K562 (cell line): ENCODE data around the gene FOXN1.

Experiments used
- CEBPB ChIP-seq: fragments of 450-650 bp; IDR thresholded peaks from 2 replicates; pipeline ENCODE4 v1.6.1; 2016; ENCODE audit warnings: missing genetic modification characterization, missing compliant biosample characterization
- EZH2 ChIP-seq: IDR thresholded peaks from 2 replicates; pipeline ENCODE4 v1.6.1; 2012; ENCODE audit warnings: low read depth, mild to moderate bottlenecking, inconsistent platforms, low read length, borderline replicate concordance
- FOXM1 ChIP-seq, 2 experiments: fragments of 450-650 bp in 1 of 2; sonication (generic) in 1 of 2; formaldehyde crosslinking in 1 of 2; IDR thresholded peaks; 2 replicates each; pipeline versions ENCODE4 v1.6.1 to v1.9.0; 2017 to 2022; ENCODE audit warnings: low read depth in 2 of 2, mild to moderate bottlenecking in 2 of 2, missing genetic modification reagents in 1 of 2, moderate library complexity in 1 of 2
- JUN ChIP-seq, 2 experiments: sonication (generic) in 1 of 2; formaldehyde crosslinking in 1 of 2; IDR thresholded peaks; 2 replicates each; pipeline versions ENCODE4 v1.6.1 to v1.8.0; 2012 to 2022; ENCODE audit warnings: borderline replicate concordance in 2 of 2, mild to moderate bottlenecking in 2 of 2, improper control_type of control experiment in 1 of 2, low read depth in 1 of 2, low read length in 1 of 2, missing genetic modification reagents in 1 of 2
- NFE2L1 ChIP-seq: fragments of 450-650 bp; IDR thresholded peaks from 2 replicates; pipeline ENCODE4 v1.6.1; 2016; ENCODE audit warnings: missing genetic modification characterization, low read depth, mild to moderate bottlenecking, missing compliant biosample characterization, moderate library complexity, borderline replicate concordance
- PHB2 ChIP-seq: fragments of 450-650 bp; IDR thresholded peaks from 2 replicates; pipeline ENCODE4 v1.6.1; 2017; ENCODE audit warnings: low read depth
- POLR2AphosphoS5 ChIP-seq: IDR thresholded peaks from 2 replicates; pipeline ENCODE4 v1.6.1; 2011; ENCODE audit warnings: mild to moderate bottlenecking, low read depth, low read length, moderate library complexity; ENCODE audit not compliant: control insufficient read depth, insufficient read depth
- SIN3A ChIP-seq, 2 experiments: fragments of 150-350 bp in 1 of 2; IDR thresholded peaks; 2 replicates each; pipeline ENCODE4 v1.6.1; 2011 to 2016; ENCODE audit warnings: borderline replicate concordance in 2 of 2, low read depth in 2 of 2, low read length in 2 of 2, mild to moderate bottlenecking in 2 of 2, moderate library complexity in 2 of 2; ENCODE audit not compliant: control insufficient read depth in 1 of 2
- TF ChIP-seq, protein P1 (sequence below): sonication (generic); formaldehyde crosslinking; IDR thresholded peaks from 2 replicates; pipeline ENCODE4 v1.8.0; 2022; ENCODE audit warnings: mild to moderate bottlenecking, missing genetic modification reagents
- TF ChIP-seq, protein P2 (sequence below), 3 experiments: IDR thresholded peaks in 2 of 3; conservative IDR thresholded peaks in 1 of 3; 2 replicates each; pipeline ENCODE4 v1.5.1; 2011 to 2012; ENCODE audit warnings: low read length in 3 of 3, mild to moderate bottlenecking in 3 of 3, control low read depth in 2 of 3, improper control_type of control experiment in 1 of 3, inconsistent platforms in 1 of 3, low read depth in 1 of 3, mixed read lengths in 1 of 3, moderate library complexity in 1 of 3; ENCODE audit not compliant: insufficient read depth in 2 of 3
- TF ChIP-seq, protein P3 (sequence below): sonication (generic); formaldehyde crosslinking; IDR thresholded peaks from 2 replicates; pipeline ENCODE4 v1.8.0; 2023; ENCODE audit warnings: mild to moderate bottlenecking, missing genetic modification reagents

DNA sequence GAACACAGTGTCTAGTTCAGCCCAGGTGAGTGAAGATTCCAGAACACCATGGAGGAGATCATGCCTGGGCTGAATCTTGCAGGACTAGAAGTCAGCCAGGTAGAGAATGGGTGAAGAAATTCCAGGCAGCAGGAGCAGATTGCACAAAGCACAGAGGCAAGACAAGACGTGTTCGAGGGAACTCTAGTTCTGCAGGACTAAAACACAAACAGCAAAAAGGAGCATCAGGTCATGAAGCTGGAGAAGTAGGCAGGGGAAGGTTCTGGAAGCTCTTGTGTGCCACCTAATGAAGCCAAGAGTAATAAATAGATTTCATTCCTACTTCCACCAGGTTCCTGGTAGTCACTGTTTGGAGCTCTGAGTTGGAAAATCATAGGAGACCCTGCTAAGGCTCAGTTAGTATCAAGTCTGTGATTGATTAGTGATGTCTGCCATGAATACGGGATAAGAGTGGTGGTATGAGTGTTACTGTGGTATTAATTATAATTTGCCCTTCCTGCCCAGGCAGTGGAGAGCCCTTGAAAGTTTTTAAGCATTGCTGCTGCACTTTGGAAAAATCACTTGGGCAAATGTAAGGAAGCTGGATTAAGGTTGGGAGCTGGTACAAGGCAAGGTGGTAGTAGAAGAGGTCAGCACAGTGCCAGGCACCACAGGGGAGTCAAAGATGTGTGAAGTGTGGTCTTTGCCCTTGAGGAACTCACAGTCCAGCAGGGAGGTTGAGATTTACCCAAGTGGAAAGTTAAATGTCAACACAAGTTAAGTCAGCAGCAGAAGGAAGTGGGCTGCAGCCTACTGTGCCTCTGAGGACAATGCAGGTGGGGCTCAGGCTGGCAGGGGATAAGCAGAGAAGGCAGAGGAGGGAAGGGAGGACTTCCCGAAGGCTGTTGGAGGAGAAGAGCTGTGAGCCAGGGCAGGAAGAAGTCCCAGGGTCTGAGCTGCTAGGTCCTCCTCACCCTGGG is 13.5 kb upstream of the FOXN1 start:
- TF ChIP-seq, protein P1, sequence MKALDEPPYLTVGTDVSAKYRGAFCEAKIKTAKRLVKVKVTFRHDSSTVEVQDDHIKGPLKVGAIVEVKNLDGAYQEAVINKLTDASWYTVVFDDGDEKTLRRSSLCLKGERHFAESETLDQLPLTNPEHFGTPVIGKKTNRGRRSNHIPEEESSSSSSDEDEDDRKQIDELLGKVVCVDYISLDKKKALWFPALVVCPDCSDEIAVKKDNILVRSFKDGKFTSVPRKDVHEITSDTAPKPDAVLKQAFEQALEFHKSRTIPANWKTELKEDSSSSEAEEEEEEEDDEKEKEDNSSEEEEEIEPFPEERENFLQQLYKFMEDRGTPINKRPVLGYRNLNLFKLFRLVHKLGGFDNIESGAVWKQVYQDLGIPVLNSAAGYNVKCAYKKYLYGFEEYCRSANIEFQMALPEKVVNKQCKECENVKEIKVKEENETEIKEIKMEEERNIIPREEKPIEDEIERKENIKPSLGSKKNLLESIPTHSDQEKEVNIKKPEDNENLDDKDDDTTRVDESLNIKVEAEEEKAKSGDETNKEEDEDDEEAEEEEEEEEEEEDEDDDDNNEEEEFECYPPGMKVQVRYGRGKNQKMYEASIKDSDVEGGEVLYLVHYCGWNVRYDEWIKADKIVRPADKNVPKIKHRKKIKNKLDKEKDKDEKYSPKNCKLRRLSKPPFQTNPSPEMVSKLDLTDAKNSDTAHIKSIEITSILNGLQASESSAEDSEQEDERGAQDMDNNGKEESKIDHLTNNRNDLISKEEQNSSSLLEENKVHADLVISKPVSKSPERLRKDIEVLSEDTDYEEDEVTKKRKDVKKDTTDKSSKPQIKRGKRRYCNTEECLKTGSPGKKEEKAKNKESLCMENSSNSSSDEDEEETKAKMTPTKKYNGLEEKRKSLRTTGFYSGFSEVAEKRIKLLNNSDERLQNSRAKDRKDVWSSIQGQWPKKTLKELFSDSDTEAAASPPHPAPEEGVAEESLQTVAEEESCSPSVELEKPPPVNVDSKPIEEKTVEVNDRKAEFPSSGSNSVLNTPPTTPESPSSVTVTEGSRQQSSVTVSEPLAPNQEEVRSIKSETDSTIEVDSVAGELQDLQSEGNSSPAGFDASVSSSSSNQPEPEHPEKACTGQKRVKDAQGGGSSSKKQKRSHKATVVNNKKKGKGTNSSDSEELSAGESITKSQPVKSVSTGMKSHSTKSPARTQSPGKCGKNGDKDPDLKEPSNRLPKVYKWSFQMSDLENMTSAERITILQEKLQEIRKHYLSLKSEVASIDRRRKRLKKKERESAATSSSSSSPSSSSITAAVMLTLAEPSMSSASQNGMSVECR (CRISPR knock-in tag): no peak
- TF ChIP-seq, protein P2, sequence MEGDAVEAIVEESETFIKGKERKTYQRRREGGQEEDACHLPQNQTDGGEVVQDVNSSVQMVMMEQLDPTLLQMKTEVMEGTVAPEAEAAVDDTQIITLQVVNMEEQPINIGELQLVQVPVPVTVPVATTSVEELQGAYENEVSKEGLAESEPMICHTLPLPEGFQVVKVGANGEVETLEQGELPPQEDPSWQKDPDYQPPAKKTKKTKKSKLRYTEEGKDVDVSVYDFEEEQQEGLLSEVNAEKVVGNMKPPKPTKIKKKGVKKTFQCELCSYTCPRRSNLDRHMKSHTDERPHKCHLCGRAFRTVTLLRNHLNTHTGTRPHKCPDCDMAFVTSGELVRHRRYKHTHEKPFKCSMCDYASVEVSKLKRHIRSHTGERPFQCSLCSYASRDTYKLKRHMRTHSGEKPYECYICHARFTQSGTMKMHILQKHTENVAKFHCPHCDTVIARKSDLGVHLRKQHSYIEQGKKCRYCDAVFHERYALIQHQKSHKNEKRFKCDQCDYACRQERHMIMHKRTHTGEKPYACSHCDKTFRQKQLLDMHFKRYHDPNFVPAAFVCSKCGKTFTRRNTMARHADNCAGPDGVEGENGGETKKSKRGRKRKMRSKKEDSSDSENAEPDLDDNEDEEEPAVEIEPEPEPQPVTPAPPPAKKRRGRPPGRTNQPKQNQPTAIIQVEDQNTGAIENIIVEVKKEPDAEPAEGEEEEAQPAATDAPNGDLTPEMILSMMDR (IDR thresholded peaks at IDR 0.05 in 2 of 3, conservative IDR thresholded peaks at IDR 0.05 in 1 of 3; ENCODE audit: insufficient read depth in 2 of 3, low read depth in 1 of 3, low read length in 3 of 3): no peak
- no peak for TF ChIP-seq PHB2
- TF ChIP-seq NFE2L1: no peak
- no peak for TF ChIP-seq FOXM1 (IDR thresholded peaks at IDR 0.05; ENCODE audit: low read depth)
- TF ChIP-seq FOXM1 (CRISPR knock-in tag; IDR thresholded peaks at IDR 0.05; ENCODE audit: low read depth): no peak
- no peak for TF ChIP-seq SIN3A (IDR thresholded peaks at IDR 0.05; ENCODE audit: borderline replicate concordance in 2 of 2, control insufficient read depth in 1 of 2, low read depth in 2 of 2, low read length in 2 of 2)
- TF ChIP-seq EZH2: no peak
- TF ChIP-seq CEBPB (tag): no peak
- no peak for TF ChIP-seq JUN (IDR thresholded peaks at IDR 0.05; ENCODE audit: borderline replicate concordance, low read depth, low read length)
- TF ChIP-seq JUN (CRISPR knock-in tag; IDR thresholded peaks at IDR 0.05; ENCODE audit: borderline replicate concordance): no peak
- TF ChIP-seq POLR2AphosphoS5: no peak
- TF ChIP-seq, protein P3, sequence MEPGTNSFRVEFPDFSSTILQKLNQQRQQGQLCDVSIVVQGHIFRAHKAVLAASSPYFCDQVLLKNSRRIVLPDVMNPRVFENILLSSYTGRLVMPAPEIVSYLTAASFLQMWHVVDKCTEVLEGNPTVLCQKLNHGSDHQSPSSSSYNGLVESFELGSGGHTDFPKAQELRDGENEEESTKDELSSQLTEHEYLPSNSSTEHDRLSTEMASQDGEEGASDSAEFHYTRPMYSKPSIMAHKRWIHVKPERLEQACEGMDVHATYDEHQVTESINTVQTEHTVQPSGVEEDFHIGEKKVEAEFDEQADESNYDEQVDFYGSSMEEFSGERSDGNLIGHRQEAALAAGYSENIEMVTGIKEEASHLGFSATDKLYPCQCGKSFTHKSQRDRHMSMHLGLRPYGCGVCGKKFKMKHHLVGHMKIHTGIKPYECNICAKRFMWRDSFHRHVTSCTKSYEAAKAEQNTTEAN (CRISPR knock-in tag): no peak
